Suprapubic skin (tissue), 4 donors: ENCODE data around the gene METTL1. TPM values are rescaled to one million over a fixed set of nuclear protein-coding genes. Genes with fewer than 3 reads are reported as not detected.

ENCODE experiments used
- DNase-seq, 2 donors: peaks; one replicate each; pipeline ENCODE4 v3.0.0-alpha.2; 2019; ENCODE audit warnings: low spot score in 2 of 2
- H3K27ac ChIP-seq: fragments of 200-600 bp; sonication (generic); one replicate; pipeline ENCODE4 v1.5.1; 2019
- H3K27me3 ChIP-seq: fragments of 200-600 bp; sonication (generic); one replicate; pipeline ENCODE4 v1.5.1; 2019
- H3K36me3 ChIP-seq: fragments of 200-600 bp; sonication (generic); one replicate; pipeline ENCODE4 v1.5.1; 2019
- H3K4me1 ChIP-seq: fragments of 200-600 bp; sonication (generic); one replicate; pipeline ENCODE4 v1.5.1; 2019
- H3K4me3 ChIP-seq: fragments of 200-600 bp; sonication (generic); one replicate; pipeline ENCODE4 v1.5.1; 2019; ENCODE audit warnings: mild to moderate bottlenecking
- H3K9me3 ChIP-seq: fragments of 200-600 bp; sonication (generic); one replicate; pipeline ENCODE4 v1.5.1; 2019
- EP300 ChIP-seq: sonication (generic); formaldehyde crosslinking; IDR thresholded peaks from one replicate; pipeline ENCODE4 v1.6.1; 2017; ENCODE audit warnings: antibody characterized with exemption
- POLR2A ChIP-seq, 2 donors: fragments of 450-650 bp; IDR thresholded peaks; one replicate each; pipeline ENCODE4 v1.6.1; 2017; ENCODE audit warnings: antibody characterized with exemption in 2 of 2, mild to moderate bottlenecking in 2 of 2, moderate library complexity in 2 of 2
- POLR2AphosphoS5 ChIP-seq, 3 donors: sonication (generic); formaldehyde crosslinking; IDR thresholded peaks; one replicate each; pipeline ENCODE4 v1.6.1; 2017; ENCODE audit warnings: antibody characterized with exemption in 3 of 3
- WGBS: methylation state at CpG from one replicate; pipeline ENCODE4 v1.1.5; 2018; 5-methylcytosine and 5-hydroxymethylcytosine counted together
- total RNA-seq, 4 donors: library from RNA; depleted of rRNA; stranded (reverse); fragments of >200 nt; gene quantifications; one replicate each; pipeline ENCODE4 v1.1.0, GENCODE V29; 2016
- TF ChIP-seq, protein P1 (sequence below), 2 donors: fragments of 200-600 bp in 1 of 2; fragments of 450-650 bp in 1 of 2; sonication (generic) in 1 of 2; IDR thresholded peaks; one replicate each; pipeline ENCODE4 v1.5.1; 2016 to 2019; ENCODE audit warnings: antibody characterized with exemption in 2 of 2, mild to moderate bottlenecking in 1 of 2, moderate library complexity in 1 of 2

The METTL1 gene
- total RNA-seq, 4 donors from 2014 or later = 9.1 to 24.1 (median 16.4) TPM

DNA sequence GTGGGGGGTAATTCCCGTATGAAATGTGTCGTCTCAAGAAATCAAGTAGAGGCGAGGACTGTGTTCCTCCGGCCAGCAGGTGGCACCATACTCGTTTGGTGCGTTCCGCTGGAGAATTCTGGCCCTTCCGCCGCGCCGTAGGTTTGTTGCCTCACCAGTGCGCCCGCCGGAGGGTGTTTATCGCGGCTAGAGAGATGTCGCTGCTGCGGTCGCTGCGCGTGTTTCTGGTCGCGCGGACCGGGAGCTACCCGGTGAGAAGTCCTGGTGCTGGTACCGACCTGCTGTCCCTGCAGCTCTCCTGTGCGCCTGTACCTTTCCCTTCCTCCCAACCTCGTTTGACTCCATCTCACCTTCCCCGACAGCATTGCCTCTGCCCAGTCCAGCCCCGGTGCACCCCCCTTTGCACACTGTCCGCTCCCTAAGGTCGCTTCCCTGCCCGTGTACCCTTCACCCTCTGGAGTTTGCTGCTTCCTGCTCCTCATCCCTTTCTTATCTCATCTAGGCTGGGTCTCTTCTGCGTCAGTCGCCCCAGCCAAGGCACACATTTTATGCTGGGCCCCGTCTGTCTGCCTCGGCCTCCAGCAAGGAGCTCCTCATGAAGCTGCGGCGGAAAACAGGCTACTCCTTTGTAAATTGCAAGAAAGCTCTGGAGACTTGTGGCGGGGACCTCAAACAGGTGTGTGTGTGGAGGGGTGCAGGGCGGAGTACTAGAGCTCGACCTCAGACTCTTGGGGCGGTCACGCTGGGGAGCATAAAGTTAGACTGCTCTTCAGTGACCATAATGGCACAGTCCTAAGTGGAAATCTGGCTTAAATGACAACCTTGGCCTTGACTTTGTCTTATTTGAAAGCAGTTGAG, 10.9 kb upstream of the METTL1 start, which contains the start of gene TSFM:
Gene TSFM, plus strand, starts transcription at position 180 of the 858 bp plus-strand sequence. Its CDS starts 15 bp downstream, at position 195.
- Histone ChIP-seq H3K36me3 (peaks cover 28% of the 10 kb centered on the region), H3K27me3 (no peaks in the 10 kb centered on the region), H3K27ac (peak within 1 kb of the TSS; percentile 85), H3K4me3 (peak within 1 kb of the TSS; percentile 93), H3K4me1 (peaks cover 23% of the 10 kb centered on the region), H3K9me3 (no peaks in the 10 kb centered on the region)
- TF ChIP-seq POLR2AphosphoS5 (IDR thresholded peaks at IDR 0.05) (peak; percentile 74 to 99 (median 89)), POLR2A (IDR thresholded peaks at IDR 0.05) (peak in 1 of 2 donors; percentile 51), EP300 (no peak)
- TF ChIP-seq, protein P1, sequence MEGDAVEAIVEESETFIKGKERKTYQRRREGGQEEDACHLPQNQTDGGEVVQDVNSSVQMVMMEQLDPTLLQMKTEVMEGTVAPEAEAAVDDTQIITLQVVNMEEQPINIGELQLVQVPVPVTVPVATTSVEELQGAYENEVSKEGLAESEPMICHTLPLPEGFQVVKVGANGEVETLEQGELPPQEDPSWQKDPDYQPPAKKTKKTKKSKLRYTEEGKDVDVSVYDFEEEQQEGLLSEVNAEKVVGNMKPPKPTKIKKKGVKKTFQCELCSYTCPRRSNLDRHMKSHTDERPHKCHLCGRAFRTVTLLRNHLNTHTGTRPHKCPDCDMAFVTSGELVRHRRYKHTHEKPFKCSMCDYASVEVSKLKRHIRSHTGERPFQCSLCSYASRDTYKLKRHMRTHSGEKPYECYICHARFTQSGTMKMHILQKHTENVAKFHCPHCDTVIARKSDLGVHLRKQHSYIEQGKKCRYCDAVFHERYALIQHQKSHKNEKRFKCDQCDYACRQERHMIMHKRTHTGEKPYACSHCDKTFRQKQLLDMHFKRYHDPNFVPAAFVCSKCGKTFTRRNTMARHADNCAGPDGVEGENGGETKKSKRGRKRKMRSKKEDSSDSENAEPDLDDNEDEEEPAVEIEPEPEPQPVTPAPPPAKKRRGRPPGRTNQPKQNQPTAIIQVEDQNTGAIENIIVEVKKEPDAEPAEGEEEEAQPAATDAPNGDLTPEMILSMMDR (IDR thresholded peaks at IDR 0.05) = peak; percentile 81 to 98
- under 1% methylated on average over 45 of the region's 45 CpGs for WGBS
- peak; percentile 98 to 99 for DNase-seq

DNA sequence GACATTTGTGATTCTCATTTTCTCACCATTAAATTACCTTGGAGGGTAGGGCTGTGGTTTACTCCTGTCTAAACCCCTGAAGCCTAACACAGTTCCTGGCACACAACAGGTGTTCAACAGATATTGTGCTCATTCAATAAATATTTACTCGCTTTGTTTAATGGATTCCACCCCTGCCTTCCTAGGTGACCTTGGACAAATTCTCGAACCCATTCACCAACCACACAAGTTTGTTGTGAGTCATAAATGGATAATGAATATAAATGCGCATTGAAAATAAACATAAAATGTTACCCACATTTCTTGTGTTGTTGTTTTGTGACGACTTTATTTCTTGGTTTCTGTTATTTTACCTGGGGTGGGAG, 10.3 kb upstream of the METTL1 start:
- no peaks in the 10 kb centered on the region for H3K9me3 ChIP-seq
- WGBS = 19% methylated on average over 4 of the region's 4 CpGs
- H3K4me3 ChIP-seq = peak overlapping the region; percentile 93
- no peak for DNase-seq
- H3K36me3 ChIP-seq = peaks cover 24% of the 10 kb centered on the region
- H3K27me3 ChIP-seq = no peaks in the 10 kb centered on the region
- no peak overlapping the region for H3K27ac ChIP-seq
- TF ChIP-seq POLR2A (IDR thresholded peaks at IDR 0.05) (no peak), EP300 (no peak)
- H3K4me1 ChIP-seq = peaks cover 23% of the 10 kb centered on the region

DNA sequence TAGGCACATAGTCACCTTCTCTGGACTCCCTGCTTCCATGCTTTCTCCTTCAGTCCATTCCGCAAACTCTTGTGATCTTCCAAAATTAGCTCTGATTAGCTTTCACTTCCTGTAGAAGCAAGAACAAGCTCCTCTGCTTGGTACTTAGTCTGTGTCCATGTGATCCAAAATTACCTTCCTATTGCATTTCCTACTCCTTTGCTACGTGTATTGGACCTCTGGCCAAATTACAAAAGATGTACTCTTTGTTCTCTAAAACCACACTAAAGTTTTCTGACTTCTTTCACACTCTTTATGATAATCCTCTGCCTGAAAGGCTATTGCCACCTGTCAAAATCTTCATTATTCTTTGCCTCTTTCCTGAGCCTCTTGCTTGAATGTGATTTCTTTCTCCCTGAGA, 9.9 kb upstream of the METTL1 start:
- WGBS = 66% methylated on average over 2 of the region's 2 CpGs
- no peak for DNase-seq
- H3K27ac ChIP-seq = no peak overlapping the region

DNA sequence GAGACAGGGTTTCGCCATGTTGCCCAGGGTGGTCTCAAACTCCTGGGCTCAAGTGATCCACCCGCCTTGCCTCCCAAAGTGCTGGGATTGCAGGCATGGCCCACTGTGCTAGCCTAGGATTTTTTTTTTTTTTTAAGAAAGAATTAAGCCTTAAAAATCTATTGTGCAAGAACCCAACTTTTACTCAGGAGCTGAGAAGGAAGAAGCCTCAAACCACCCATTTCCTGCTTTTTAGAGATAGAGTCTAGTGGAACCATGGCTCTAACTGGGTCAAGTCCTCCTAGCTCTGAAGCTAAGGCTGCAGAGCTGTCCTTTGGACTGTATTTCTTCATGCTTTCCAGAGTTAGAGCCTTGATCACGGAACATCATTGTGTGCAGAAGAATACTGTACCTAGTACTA, 9.3 kb upstream of the METTL1 start:
- TF ChIP-seq, protein P1 (IDR thresholded peaks at IDR 0.05) = no peak
- TF ChIP-seq POLR2AphosphoS5 (IDR thresholded peaks at IDR 0.05) (no peak), EP300 (no peak), POLR2A (IDR thresholded peaks at IDR 0.05) (no peak)
- no peak overlapping the region for H3K4me3 ChIP-seq
- H3K9me3 ChIP-seq = no peaks in the 10 kb centered on the region
- peaks cover 23% of the 10 kb centered on the region for H3K4me1 ChIP-seq
- no peaks in the 10 kb centered on the region for H3K27me3 ChIP-seq
- peaks cover 14% of the 10 kb centered on the region for H3K36me3 ChIP-seq
- WGBS = 96% methylated on average over 3 of the region's 3 CpGs
- no peak overlapping the region for H3K27ac ChIP-seq
- DNase-seq = no peak

More for the DNA sequence above, 9.9 kb upstream of the METTL1 start:
- H3K27me3 ChIP-seq = no peaks in the 10 kb centered on the region
- peaks cover 23% of the 10 kb centered on the region for H3K4me1 ChIP-seq
- H3K9me3 ChIP-seq = no peaks in the 10 kb centered on the region
- H3K36me3 ChIP-seq = peaks cover 19% of the 10 kb centered on the region
- no peak overlapping the region for H3K4me3 ChIP-seq
- TF ChIP-seq POLR2A (IDR thresholded peaks at IDR 0.05) (no peak), POLR2AphosphoS5 (IDR thresholded peaks at IDR 0.05) (no peak), EP300 (no peak)
- TF ChIP-seq, protein P1 (IDR thresholded peaks at IDR 0.05) = no peak

DNA sequence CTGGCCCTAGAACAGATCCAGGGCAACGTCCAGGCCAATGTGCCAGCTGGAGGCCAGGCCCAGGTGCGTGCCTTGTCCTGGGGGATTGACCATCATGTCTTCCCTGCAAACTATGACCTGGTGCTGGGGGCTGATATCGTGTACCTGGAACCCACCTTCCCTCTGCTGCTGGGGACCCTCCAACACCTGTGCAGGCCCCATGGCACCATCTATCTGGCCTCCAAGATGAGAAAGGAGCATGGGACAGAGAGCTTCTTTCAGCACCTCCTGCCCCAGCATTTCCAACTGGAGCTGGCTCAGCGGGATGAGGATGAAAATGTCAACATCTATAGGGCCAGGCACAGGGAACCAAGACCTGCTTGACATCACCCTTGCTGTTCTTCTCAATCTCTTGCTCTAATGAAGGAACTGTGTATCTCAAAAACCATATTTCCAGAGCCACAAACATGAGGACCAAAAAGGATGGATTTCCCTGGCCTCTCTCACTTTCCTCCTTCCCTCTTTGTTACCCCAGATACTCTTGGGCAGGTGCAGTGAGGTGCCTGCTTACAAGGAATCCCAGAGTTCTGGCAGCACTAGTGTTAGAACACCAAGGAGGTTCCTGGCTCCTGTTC, 8.5 kb upstream of the METTL1 start:
- peak in 1 of 2 donors; percentile 55 for DNase-seq
- Histone ChIP-seq H3K27ac (no peak overlapping the region), H3K4me1 (peaks cover 23% of the 10 kb centered on the region), H3K9me3 (no peaks in the 10 kb centered on the region), H3K36me3 (peaks cover 5% of the 10 kb centered on the region), H3K27me3 (no peaks in the 10 kb centered on the region), H3K4me3 (no peak overlapping the region)
- WGBS = 79% methylated on average over 2 of the region's 4 CpGs
- TF ChIP-seq, protein P1 (IDR thresholded peaks at IDR 0.05) = no peak
- TF ChIP-seq POLR2A (IDR thresholded peaks at IDR 0.05) (no peak), EP300 (no peak), POLR2AphosphoS5 (IDR thresholded peaks at IDR 0.05) (no peak)
